B cell (primary cell): ENCODE data around the gene HOMER1. TPM values are rescaled to one million over a fixed set of nuclear protein-coding genes. Genes with fewer than 3 reads are reported as not detected.

ENCODE experiments used
- ATAC-seq: fragments of 200-7000 bp; cut with Tn5 transposase; one replicate; pipeline ENCODE4 v1.10.0; 2021; ENCODE audit warnings: low read depth, mild to moderate bottlenecking, moderate number of reproducible peaks, moderate library complexity
- CTCF ChIA-PET: fragments of 350-600 bp; sonication (Branson Sonifier 250); formaldehyde crosslinking; loops from one replicate; lab custom pipeline; 2021; ENCODE audit warnings: antibody characterized with exemption, inconsistent platforms; lab: Charles Lee
- POLR2A ChIA-PET: fragments of 350-600 bp; sonication (Branson Sonifier 250); formaldehyde crosslinking; loops from one replicate; lab custom pipeline; 2021; ENCODE audit warnings: antibody characterized with exemption; lab: Charles Lee
- DNase-seq: peaks from one replicate; pipeline ENCODE4 v3.0.0; 2013
- H2AFZ ChIP-seq: 2 replicates; pipeline ENCODE4 v1.6.1; 2012; ENCODE audit warnings: mild to moderate bottlenecking, low read depth, low read length; ENCODE audit not compliant: insufficient read depth, poor library complexity, severe bottlenecking
- H3K27ac ChIP-seq, 2 donors: 1 replicate in 1 of 2; 2 replicates in 1 of 2; pipeline ENCODE4 v1.5.1; 2012 to 2013; ENCODE audit warnings: low read length in 2 of 2, mild to moderate bottlenecking in 2 of 2, moderate library complexity in 1 of 2
- H3K27me3 ChIP-seq, 4 experiments: fragments of 200-600 bp in 1 of 4; sonication (generic) in 1 of 4; replicated peaks in 1 of 4; 1 replicate in 2 of 4; 2 replicates in 2 of 4; pipeline versions ENCODE4 v1.6.1 to v1.7.0; 2013 to 2016; ENCODE audit warnings: low read length in 3 of 4, mild to moderate bottlenecking in 2 of 4, mixed read lengths in 1 of 4, moderate library complexity in 1 of 4; ENCODE audit not compliant: insufficient read depth in 4 of 4, control insufficient read depth in 3 of 4; ENCODE audit errors: control extremely low read depth in 1 of 4
- H3K36me3 ChIP-seq, 2 experiments: replicated peaks in 1 of 2; 1 replicate in 1 of 2; 2 replicates in 1 of 2; pipeline versions ENCODE4 v1.6.1 to v1.7.1; 2013; ENCODE audit warnings: low read length in 1 of 2; ENCODE audit not compliant: insufficient read depth in 2 of 2, control insufficient read depth in 1 of 2; ENCODE audit errors: control extremely low read depth in 1 of 2, extremely low read depth in 1 of 2
- H3K4me1 ChIP-seq, 2 donors: fragments of 200-600 bp in 1 of 2; sonication (generic) in 1 of 2; 1 replicate in 1 of 2; 2 replicates in 1 of 2; pipeline versions ENCODE4 v1.5.1 to v1.6.1; 2013 to 2017; ENCODE audit warnings: low read length in 2 of 2; ENCODE audit not compliant: control insufficient read depth in 2 of 2, insufficient read depth in 2 of 2
- H3K4me2 ChIP-seq: replicated peaks from 2 replicates; pipeline ENCODE3; 2012; ENCODE audit warnings: mild to moderate bottlenecking, low read depth, low read length; ENCODE audit not compliant: poor library complexity, severe bottlenecking
- H3K4me3 ChIP-seq, 5 experiments: fragments of 200-600 bp in 1 of 5; sonication (generic) in 1 of 5; 1 replicate in 3 of 5; 2 replicates in 2 of 5; pipeline versions ENCODE4 v1.5.1 to v1.7.0; 2011 to 2016; ENCODE audit warnings: low read length in 4 of 5, mild to moderate bottlenecking in 4 of 5, low read depth in 2 of 5, control low read depth in 1 of 5, moderate library complexity in 1 of 5; ENCODE audit not compliant: insufficient read depth in 1 of 5; ENCODE audit errors: control extremely low read depth in 1 of 5, extremely low read depth in 1 of 5
- H3K79me2 ChIP-seq: fragments of 200-600 bp; sonication (generic); one replicate; pipeline ENCODE4 v1.6.0; 2016; ENCODE audit warnings: low read length; ENCODE audit not compliant: control insufficient read depth, insufficient read depth
- H3K9ac ChIP-seq: fragments of 200-600 bp; sonication (generic); 2 replicates; pipeline ENCODE4 v1.6.1; 2017; ENCODE audit warnings: mild to moderate bottlenecking, low read length, moderate library complexity
- H3K9me3 ChIP-seq, 3 donors: one replicate each; pipeline versions ENCODE4 v1.6.1 to v1.7.1; 2013; ENCODE audit warnings: low read length in 2 of 3; ENCODE audit not compliant: control insufficient read depth in 2 of 3, insufficient read depth in 1 of 3; ENCODE audit errors: control extremely low read depth in 1 of 3
- H4K20me1 ChIP-seq: 2 replicates; pipeline ENCODE4 v1.6.0; 2012; ENCODE audit warnings: mild to moderate bottlenecking, low read length; ENCODE audit not compliant: insufficient read depth, control insufficient read depth, poor library complexity, severe bottlenecking
- H3K27ac Mint-ChIP-seq: one replicate; pipeline ENCODE4 v1.8.0; 2021; ENCODE audit warnings: mixed read lengths
- H3K27me3 Mint-ChIP-seq: one replicate; pipeline ENCODE4 v1.8.0; 2021; ENCODE audit warnings: mixed read lengths
- H3K4me1 Mint-ChIP-seq: one replicate; pipeline ENCODE4 v1.8.0; 2021; ENCODE audit warnings: mixed read lengths
- H3K4me3 Mint-ChIP-seq: one replicate; pipeline ENCODE4 v1.8.0; 2021; ENCODE audit warnings: mixed read lengths
- H3K9me3 Mint-ChIP-seq: one replicate; pipeline ENCODE4 v1.8.0; 2022; ENCODE audit warnings: mixed read lengths; ENCODE audit not compliant: insufficient read depth
- CTCF ChIP-seq: fragments of 200-600 bp; IDR thresholded peaks from one replicate; pipeline ENCODE4 v1.8.0; 2022; ENCODE audit warnings: antibody characterized with exemption, mild to moderate bottlenecking
- EZH2 ChIP-seq: IDR thresholded peaks from 2 replicates; pipeline ENCODE4 v1.6.1; 2012; ENCODE audit warnings: borderline replicate concordance, low read depth, mild to moderate bottlenecking, moderate library complexity, low read length; ENCODE audit not compliant: insufficient read depth, poor library complexity, severe bottlenecking
- WGBS: methylation state at CpG from one replicate; pipeline ENCODE4 v1.1.5; 2013; ENCODE audit warnings: missing lambda C conversion rate; ENCODE audit not compliant: insufficient coverage; 5-methylcytosine and 5-hydroxymethylcytosine counted together
- intact Hi-C: fragments of 100-400 bp; cut with micrococcal nuclease; formaldehyde crosslinking; loops from one replicate; pipeline ENCODE4 v1.10.0; 2022
- polyA plus RNA-seq: library from polyadenylated mRNA; depleted of rRNA; stranded (reverse); fragments of >200 nt; gene quantifications from 2 replicates; pipeline ENCODE4 v1.2.3, GENCODE V29; 2012
- total RNA-seq, 2 donors: library from RNA; stranded (reverse); fragments of 120-200 nt in 1 of 2; gene quantifications; 1 replicate in 1 of 2; 2 replicates in 1 of 2; pipeline versions ENCODE4 v1.2.3 to v1.2.4, GENCODE V29; 2013 to 2022

HOMER1 gene
- total and polyA plus RNA-seq, 2 donors (not counting 1 experiment from before 2014, with no cell fraction given): 0.63 to 5.4 TPM

- DNase-seq: no peak
- ChIA-PET CTCF (interaction anchor here (0.7 to 1.2 kb wide), 3 partner anchors 9 to 29 kb away, joined by 3 read pairs; partner anchors contain the start of gene HOMER1), POLR2A (interaction anchor here (0.7 kb wide), 1 partner anchor 941 kb away, joined by 8 read pairs; no protein-coding TSS in a partner anchor)
- Mint-ChIP-seq H3K4me1 (no peaks in the 10 kb centered on the region), H3K4me3 (no peak overlapping the region), H3K9me3 (peaks cover 7% of the 10 kb centered on the region), H3K27me3 (peaks cover 38% of the 10 kb centered on the region), H3K27ac (no peak overlapping the region)
- no peak for ATAC-seq
- peaks cover 0 to 12% (median 10%) of the 10 kb centered on the region in 3 donors for H3K9me3 ChIP-seq
- H3K79me2 ChIP-seq: no peaks in the 10 kb centered on the region
- no peak overlapping the region for H3K27ac ChIP-seq
- H3K4me1 ChIP-seq: no peaks in the 10 kb centered on the region
- H3K9ac ChIP-seq: no peak overlapping the region
- no CpG with 5 or more reads among the region's 1 CpG for WGBS
- H3K4me2 ChIP-seq: no peak overlapping the region
- H3K4me3 ChIP-seq: no peak overlapping the region
- no peak overlapping the region for H2AFZ ChIP-seq
- TF ChIP-seq CTCF: no peak
- no peak for TF ChIP-seq EZH2
- intact Hi-C loops: no loop called here
- H3K27me3 ChIP-seq: peaks cover 0 to 5% (median 2%) of the 10 kb centered on the region in 4 experiments
- H3K36me3 ChIP-seq: no peaks in the 10 kb centered on the region
- H4K20me1 ChIP-seq: no peaks in the 10 kb centered on the region
These were observed 13.5 kb upstream of the HOMER1 start for GRCh38 chr5:79527431-79527830.

GRCh38 chr5:79526928-79527327, 13.0 kb upstream of the HOMER1 start:
- Histone ChIP-seq H3K79me2 (no peaks in the 10 kb centered on the region), H3K9ac (no peak overlapping the region), H2AFZ (no peak overlapping the region), H4K20me1 (no peaks in the 10 kb centered on the region), H3K9me3 (peaks cover 0 to 12% (median 10%) of the 10 kb centered on the region in 3 donors), H3K4me1 (no peaks in the 10 kb centered on the region), H3K27ac (no peak overlapping the region), H3K4me3 (no peak overlapping the region), H3K4me2 (no peak overlapping the region), H3K36me3 (no peaks in the 10 kb centered on the region), H3K27me3 (peaks cover 0 to 5% (median 2%) of the 10 kb centered on the region in 4 experiments)
- Mint-ChIP-seq H3K9me3 (peaks cover 7% of the 10 kb centered on the region), H3K27me3 (peaks cover 36% of the 10 kb centered on the region), H3K4me1 (no peaks in the 10 kb centered on the region), H3K4me3 (no peak overlapping the region), H3K27ac (no peak overlapping the region)
- intact Hi-C loops: no loop called here
- 94% methylated on average over 2 of the region's 5 CpGs for WGBS
- CTCF ChIA-PET: interaction anchor here (0.7 to 1.2 kb wide), 3 partner anchors 10 to 28 kb away, joined by 3 read pairs; partner anchors contain the start of gene HOMER1
- no peak for TF ChIP-seq CTCF
- ATAC-seq: no peak
- DNase-seq: no peak
- POLR2A ChIA-PET: no interaction called here
